HG03575 (cell line): ENCODE results near the gene TNFRSF6B.

Experiments used
- ATAC-seq: cut with Tn5 transposase; IDR thresholded peaks from one replicate; pipeline ENCODE4 v1.9.1; 2021; ENCODE audit not compliant: unreplicated experiment, insufficient number of reproducible peaks, low FRiP score; ENCODE audit errors: extremely low read depth

The TNFRSF6B gene

DNA sequence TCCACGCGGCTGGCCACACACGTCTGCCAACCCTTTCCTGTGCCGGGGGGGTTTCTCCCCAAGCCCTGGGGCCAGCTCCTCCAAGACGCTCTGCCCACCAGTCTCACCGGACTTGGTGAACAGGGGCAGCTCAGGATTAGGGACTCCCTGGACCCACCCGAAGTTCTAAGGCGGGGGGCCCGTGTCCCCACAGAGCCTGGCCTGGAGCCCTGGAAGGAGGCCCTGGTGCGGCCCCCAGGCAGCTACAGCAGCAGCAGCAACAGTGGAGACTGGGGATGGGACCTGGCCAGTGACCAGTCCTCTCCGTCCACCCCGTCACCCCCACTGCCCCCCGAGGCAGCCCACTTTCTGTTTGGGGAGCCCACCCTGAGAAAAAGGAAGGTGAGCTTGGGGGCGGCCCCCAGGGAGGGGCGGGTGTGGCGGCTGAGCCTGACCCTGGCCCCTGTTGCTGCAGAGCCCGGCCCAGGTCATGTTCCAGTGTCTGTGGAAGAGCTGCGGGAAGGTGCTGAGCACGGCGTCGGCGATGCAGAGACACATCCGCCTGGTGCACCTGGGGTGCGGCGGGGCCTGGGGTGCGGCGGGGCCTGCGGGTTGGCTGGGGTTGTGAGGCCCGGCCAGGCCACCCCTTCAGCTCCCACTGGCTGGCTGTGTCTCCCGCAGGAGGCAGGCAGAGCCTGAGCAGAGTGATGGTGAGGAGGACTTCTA, 45.4 kb downstream of the TNFRSF6B start:
- ATAC-seq: no peak

- no peak for ATAC-seq
These were observed 46.1 kb downstream of the TNFRSF6B start for GRCh38 chr20:63742381-63743024.

- ATAC-seq: no peak
These were observed 46.9 kb downstream of the TNFRSF6B start for GRCh38 chr20:63743210-63743970.

DNA sequence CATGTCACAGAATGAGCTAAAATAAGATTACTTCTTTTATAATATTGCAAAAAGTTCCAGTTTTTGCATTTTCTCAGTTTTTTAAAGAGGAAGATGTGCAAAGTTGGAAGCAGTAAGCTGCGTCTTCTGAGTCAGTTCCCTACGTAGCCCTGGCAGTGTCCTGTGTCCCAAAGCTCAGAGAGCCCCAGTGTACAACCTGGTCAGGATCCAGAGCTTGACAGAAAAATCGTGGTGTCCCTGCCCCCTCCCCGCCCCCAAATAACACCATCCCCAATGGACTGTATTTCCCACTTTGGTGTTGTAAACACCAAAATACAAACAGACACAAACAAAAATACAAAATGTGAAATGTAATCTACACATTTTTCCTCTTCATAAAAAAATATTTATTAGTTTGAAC, 47.7 kb downstream of the TNFRSF6B start:
- ATAC-seq: no peak

- no peak for ATAC-seq
These were observed 48.3 kb downstream of the TNFRSF6B start for GRCh38 chr20:63744574-63745423.

DNA sequence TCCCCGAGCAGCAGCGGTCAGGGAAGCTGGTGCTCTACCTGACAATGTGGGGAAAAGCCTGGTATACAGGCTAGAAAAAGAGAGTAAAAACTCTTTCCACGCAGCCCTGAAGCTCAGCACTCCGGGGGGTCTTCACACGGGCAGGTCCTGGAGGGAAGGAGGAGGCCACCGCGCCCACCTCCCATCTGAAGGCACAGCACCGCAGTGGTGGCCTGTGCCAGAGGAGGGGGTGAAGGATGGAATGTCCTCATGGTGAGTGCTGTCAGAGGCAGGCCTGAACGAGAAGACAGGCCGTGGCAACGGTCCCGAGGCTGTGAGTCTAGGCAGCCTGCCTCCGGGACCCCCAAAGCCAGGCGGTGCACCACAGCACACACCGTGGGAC, 49.0 kb downstream of the TNFRSF6B start:
- ATAC-seq: no peak

GRCh38 chr20:63745961-63746731, 49.7 kb downstream of the TNFRSF6B start:
- ATAC-seq: no peak

DNA sequence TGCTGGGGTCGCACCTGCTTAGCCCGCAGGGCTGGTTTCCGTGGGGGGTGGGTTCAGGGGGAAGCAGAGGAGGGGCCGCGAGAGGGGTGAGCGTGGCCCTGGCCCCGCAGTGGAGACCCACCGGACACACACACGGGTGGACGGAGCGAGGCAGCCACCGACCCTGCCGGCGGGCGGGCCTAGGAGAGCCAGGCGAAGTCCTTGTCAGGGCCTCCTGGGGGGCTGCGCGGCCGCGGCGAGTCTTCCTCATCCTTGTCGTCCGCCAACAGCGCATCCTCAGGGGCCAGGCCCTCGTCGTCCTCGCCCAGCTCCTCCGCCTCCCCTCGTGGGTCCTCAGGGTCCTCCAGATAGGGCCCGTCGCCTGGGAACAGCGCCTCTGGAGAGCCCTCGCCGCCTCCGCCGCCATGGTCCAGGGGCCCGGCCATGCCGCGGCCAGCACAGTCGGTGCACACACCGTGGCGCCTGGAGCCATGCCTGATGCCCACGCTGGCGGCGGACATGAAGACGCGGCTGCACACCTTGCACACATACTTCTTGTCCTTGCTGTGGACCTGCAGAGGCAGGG, 50.4 kb downstream of the TNFRSF6B start:
- ATAC-seq: no peak

GRCh38 chr20:63747622-63748069, 51.2 kb downstream of the TNFRSF6B start:
- ATAC-seq: no peak
